DMS 273 (cell line): ENCODE results near the gene PRLR.
"Not testable (repeated sequence)": the region's sequence is repeated elsewhere in the genome, so short reads cannot be mapped to it uniquely, and the experiment has no call there.

Source experiments
- DNase-seq: peaks from one replicate; lab custom pipeline; 2025; ENCODE audit not compliant: unreplicated experiment; lab: John Stamatoyannopoulos, UW

The PRLR gene

GRCh38 chr5:35045280-35045679, 185.0 kb downstream of the PRLR start:
- DNase-seq: no peak

GRCh38 chr5:35044649-35045048, 185.6 kb downstream of the PRLR start:
- DNase-seq: no peak

GRCh38 chr5:35042781-35043180, 187.5 kb downstream of the PRLR start:
- DNase-seq: no peak

- DNase-seq: no peak
These were observed 189.0 kb downstream of the PRLR start for GRCh38 chr5:35041261-35041660.

- no peak for DNase-seq
These were observed 191.4 kb downstream of the PRLR start for GRCh38 chr5:35038891-35039290.

GRCh38 chr5:35036536-35036935, 193.8 kb downstream of the PRLR start:
- no peak for DNase-seq

- not testable (repeated sequence) for DNase-seq
These were observed 194.4 kb downstream of the PRLR start for GRCh38 chr5:35035929-35036328.

- DNase-seq: no peak
These were observed 195.0 kb downstream of the PRLR start for GRCh38 chr5:35035271-35035670.

GRCh38 chr5:35032356-35032755, 197.9 kb downstream of the PRLR start:
- no peak for DNase-seq

- DNase-seq: no peak
These were observed 199.0 kb downstream of the PRLR start for GRCh38 chr5:35031276-35031675.

GRCh38 chr5:35030426-35031100, 199.7 kb downstream of the PRLR start:
- DNase-seq: no peak

GRCh38 chr5:35029333-35029732, 201.0 kb downstream of the PRLR start:
- no peak for DNase-seq

GRCh38 chr5:35026941-35027340, 203.3 kb downstream of the PRLR start:
- no peak for DNase-seq

GRCh38 chr5:35026280-35026840, 203.9 kb downstream of the PRLR start:
- no peak for DNase-seq

GRCh38 chr5:35024911-35025510, 205.3 kb downstream of the PRLR start:
- DNase-seq: no peak

- no peak for DNase-seq
These were observed 206.7 kb downstream of the PRLR start for GRCh38 chr5:35023391-35024178.

- DNase-seq: no peak
These were observed 213.9 kb downstream of the PRLR start for GRCh38 chr5:35016174-35017051.

- DNase-seq: no peak
These were observed 215.2 kb downstream of the PRLR start for GRCh38 chr5:35015063-35015462.

GRCh38 chr5:35012796-35013195, 217.5 kb downstream of the PRLR start:
- DNase-seq: no peak

GRCh38 chr5:35012365-35012764, 217.9 kb downstream of the PRLR start:
- DNase-seq: no peak

GRCh38 chr5:35010676-35011075, 219.6 kb downstream of the PRLR start:
- no peak for DNase-seq
